Caco-2 (cell line): ENCODE results near the gene PAQR4. TPM values are rescaled to one million over a fixed set of nuclear protein-coding genes. Genes with fewer than 3 reads are reported as not detected.

Experiments used
- BruUV-seq: library from RNA; stranded (reverse); fragments of 400-500 nt; replicated peaks from 2 replicates; lab custom pipeline; 2021; lab: Mats Ljungman, UMichigan
- CTCF ChIA-PET: fragments of 300-600 bp; sonication (Branson Sonifier 250); formaldehyde crosslinking; loops from one replicate; lab custom pipeline; 2022; ENCODE audit warnings: antibody characterized with exemption; lab: Charles Lee
- POLR2A ChIA-PET: fragments of 300-600 bp; sonication (Branson Sonifier 250); formaldehyde crosslinking; loops from one replicate; lab custom pipeline; 2022; ENCODE audit warnings: antibody characterized with exemption; lab: Charles Lee
- DNase-seq, 2 experiments: peaks; one replicate each; pipeline versions ENCODE4 v3.0.0 to v3.0.0-alpha.2; 2020 to 2022
- H3K27me3 ChIP-seq: replicated peaks from 2 replicates; pipeline ENCODE4 v1.6.0; 2011; ENCODE audit warnings: low read length; ENCODE audit not compliant: control insufficient read depth, insufficient read depth
- H3K36me3 ChIP-seq: 2 replicates; pipeline ENCODE4 v1.5.1; 2011; ENCODE audit warnings: low read length; ENCODE audit not compliant: control insufficient read depth, insufficient read depth
- H3K4me1 ChIP-seq: fragments of 250-450 bp; sonication (Bioruptor Pico); 2 replicates; pipeline ENCODE4 v1.5.1; 2020; ENCODE audit warnings: mild to moderate bottlenecking
- H3K4me3 ChIP-seq: 2 replicates; pipeline ENCODE4 v1.5.1; 2011; ENCODE audit warnings: low read depth, mild to moderate bottlenecking, control low read depth, low read length
- H3K9me3 ChIP-seq: fragments of 250-450 bp; sonication (Bioruptor Pico); 2 replicates; pipeline ENCODE4 v1.5.1; 2020; ENCODE audit warnings: mild to moderate bottlenecking, moderate library complexity
- H3K27ac Mint-ChIP-seq: one replicate; pipeline ENCODE4 v1.8.0; 2022; ENCODE audit warnings: mixed read lengths; ENCODE audit not compliant: unreplicated experiment
- H3K27me3 Mint-ChIP-seq: one replicate; pipeline ENCODE4 v1.8.0; 2022; ENCODE audit warnings: mixed read lengths; ENCODE audit not compliant: insufficient read depth, unreplicated experiment
- H3K36me3 Mint-ChIP-seq: one replicate; pipeline ENCODE4 v1.8.0; 2022; ENCODE audit warnings: mild to moderate bottlenecking, mixed read lengths; ENCODE audit not compliant: insufficient read depth, unreplicated experiment
- H3K4me1 Mint-ChIP-seq: one replicate; pipeline ENCODE4 v1.8.0; 2022; ENCODE audit warnings: low read depth, mixed read lengths; ENCODE audit not compliant: unreplicated experiment
- H3K4me3 Mint-ChIP-seq: one replicate; pipeline ENCODE4 v1.8.0; 2022; ENCODE audit warnings: mild to moderate bottlenecking, moderate library complexity, mixed read lengths; ENCODE audit not compliant: unreplicated experiment
- H3K9me3 Mint-ChIP-seq: one replicate; pipeline ENCODE4 v1.8.0; 2022; ENCODE audit warnings: mixed read lengths; ENCODE audit not compliant: unreplicated experiment
- intact Hi-C: fragments of 100-400 bp; cut with micrococcal nuclease; formaldehyde crosslinking; loops from one replicate; pipeline ENCODE4 v1.10.0; 2022; ENCODE audit not compliant: unreplicated experiment
- total RNA-seq: library from RNA; stranded (reverse); gene quantifications from 2 replicates; pipeline ENCODE4 v1.2.3, GENCODE V29; 2022
- TF ChIP-seq, protein P1 (sequence below), 2 experiments: fragments of 200-600 bp in 1 of 2; IDR thresholded peaks; 1 replicate in 1 of 2; 2 replicates in 1 of 2; pipeline versions ENCODE4 v1.5.1 to v1.8.0; 2011 to 2022; ENCODE audit warnings: antibody characterized with exemption in 1 of 2, control low read depth in 1 of 2, inconsistent platforms in 1 of 2, low read depth in 1 of 2, low read length in 1 of 2, mild to moderate bottlenecking in 1 of 2, moderate library complexity in 1 of 2; ENCODE audit not compliant: insufficient read depth in 1 of 2, severe bottlenecking in 1 of 2, unreplicated experiment in 1 of 2

The PAQR4 gene
- total RNA-seq, 1 experiment from 2014 or later: 12.0 TPM

GRCh38 chr16:2981899-2982250, 12.7 kb downstream of the PAQR4 start:
- no peaks in the 10 kb centered on the region for H3K9me3 ChIP-seq
- no peak for DNase-seq
- no peaks in the 10 kb centered on the region for H3K27me3 Mint-ChIP-seq
- H3K4me3 Mint-ChIP-seq: peak overlapping the region; percentile 91
- H3K27ac Mint-ChIP-seq: peak overlapping the region; percentile 21
- TF ChIP-seq, protein P1, sequence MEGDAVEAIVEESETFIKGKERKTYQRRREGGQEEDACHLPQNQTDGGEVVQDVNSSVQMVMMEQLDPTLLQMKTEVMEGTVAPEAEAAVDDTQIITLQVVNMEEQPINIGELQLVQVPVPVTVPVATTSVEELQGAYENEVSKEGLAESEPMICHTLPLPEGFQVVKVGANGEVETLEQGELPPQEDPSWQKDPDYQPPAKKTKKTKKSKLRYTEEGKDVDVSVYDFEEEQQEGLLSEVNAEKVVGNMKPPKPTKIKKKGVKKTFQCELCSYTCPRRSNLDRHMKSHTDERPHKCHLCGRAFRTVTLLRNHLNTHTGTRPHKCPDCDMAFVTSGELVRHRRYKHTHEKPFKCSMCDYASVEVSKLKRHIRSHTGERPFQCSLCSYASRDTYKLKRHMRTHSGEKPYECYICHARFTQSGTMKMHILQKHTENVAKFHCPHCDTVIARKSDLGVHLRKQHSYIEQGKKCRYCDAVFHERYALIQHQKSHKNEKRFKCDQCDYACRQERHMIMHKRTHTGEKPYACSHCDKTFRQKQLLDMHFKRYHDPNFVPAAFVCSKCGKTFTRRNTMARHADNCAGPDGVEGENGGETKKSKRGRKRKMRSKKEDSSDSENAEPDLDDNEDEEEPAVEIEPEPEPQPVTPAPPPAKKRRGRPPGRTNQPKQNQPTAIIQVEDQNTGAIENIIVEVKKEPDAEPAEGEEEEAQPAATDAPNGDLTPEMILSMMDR (IDR thresholded peaks at IDR 0.05; ENCODE audit: insufficient read depth in 1 of 2, low read depth in 1 of 2, low read length in 1 of 2, severe bottlenecking in 1 of 2, unreplicated experiment in 1 of 2): no peak
- H3K4me1 Mint-ChIP-seq: no peaks in the 10 kb centered on the region
- ChIA-PET CTCF (interaction anchor here (1.6 kb wide), 1 partner anchor 17 kb away, joined by 4 read pairs; no protein-coding TSS in a partner anchor), POLR2A (interaction anchor here (1.7 kb wide), 1 partner anchor 18 kb away, joined by 5 read pairs; the partner anchor contains the start of gene KREMEN2)
- no TSS peak for BruUV-seq
- peaks cover 12% of the 10 kb centered on the region for H3K36me3 Mint-ChIP-seq
- peaks cover 16% of the 10 kb centered on the region for H3K4me1 ChIP-seq
- no peaks in the 10 kb centered on the region for H3K9me3 Mint-ChIP-seq
- no peaks in the 10 kb centered on the region; the same call in 1 of the 2 replicates for H3K36me3 ChIP-seq
- no peaks in the 10 kb centered on the region for H3K27me3 ChIP-seq
- H3K4me3 ChIP-seq: no peak overlapping the region
- intact Hi-C loops: loop anchor here (1.0 kb wide), 1 partner anchor 42 kb away; the partner anchor contains the start of gene THOC6

DNA sequence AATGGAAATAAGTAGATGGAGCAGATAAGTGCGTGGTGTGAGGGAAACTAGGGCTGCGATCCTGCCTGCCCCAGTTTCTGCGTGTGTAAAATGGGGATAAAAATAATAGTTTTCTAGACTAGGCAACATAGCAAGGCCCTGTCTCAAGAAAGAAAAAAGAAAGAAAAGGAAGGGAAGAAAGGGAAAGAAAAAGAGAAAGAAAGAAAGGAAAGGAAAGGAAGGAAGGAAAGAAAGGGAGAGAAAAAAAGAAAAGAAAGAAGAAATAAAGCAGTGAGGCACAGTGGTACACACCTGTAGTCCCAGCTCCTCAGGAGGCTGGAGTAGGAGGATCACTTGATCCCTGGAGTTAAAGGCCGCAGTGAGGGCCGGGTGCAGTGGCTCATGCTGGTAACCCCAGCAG, 13.3 kb downstream of the PAQR4 start:
- Histone ChIP-seq H3K4me1 (peaks cover 16% of the 10 kb centered on the region), H3K27me3 (no peaks in the 10 kb centered on the region), H3K4me3 (no peak overlapping the region), H3K9me3 (no peaks in the 10 kb centered on the region), H3K36me3 (no peaks in the 10 kb centered on the region)
- intact Hi-C loops: no loop called here
- TF ChIP-seq, protein P1 (IDR thresholded peaks at IDR 0.05; ENCODE audit: insufficient read depth in 1 of 2, low read depth in 1 of 2, low read length in 1 of 2, severe bottlenecking in 1 of 2, unreplicated experiment in 1 of 2): no peak
- ChIA-PET CTCF (no interaction called here), POLR2A (no interaction called here)
- Mint-ChIP-seq H3K9me3 (no peaks in the 10 kb centered on the region), H3K4me1 (no peaks in the 10 kb centered on the region), H3K4me3 (no peak overlapping the region), H3K27me3 (no peaks in the 10 kb centered on the region), H3K36me3 (peaks cover 12% of the 10 kb centered on the region), H3K27ac (peak overlapping the region; percentile 21)
- no peak for DNase-seq
- BruUV-seq: no TSS peak

- CTCF ChIA-PET: no interaction called here
- Histone ChIP-seq H3K4me1 (peaks cover 16% of the 10 kb centered on the region), H3K9me3 (no peaks in the 10 kb centered on the region), H3K27me3 (no peaks in the 10 kb centered on the region), H3K36me3 (no peaks in the 10 kb centered on the region), H3K4me3 (peak overlapping the region; percentile 11; the same call in 1 of the 2 replicates)
- no peak overlapping the region for H3K27ac Mint-ChIP-seq
- POLR2A ChIA-PET: no interaction called here
- no TSS peak for BruUV-seq
- DNase-seq: peak; percentile 79 to 86
- no peaks in the 10 kb centered on the region for H3K4me1 Mint-ChIP-seq
- intact Hi-C loops: no loop called here
- no peaks in the 10 kb centered on the region for H3K9me3 Mint-ChIP-seq
- H3K27me3 Mint-ChIP-seq: no peaks in the 10 kb centered on the region
- peaks cover 12% of the 10 kb centered on the region for H3K36me3 Mint-ChIP-seq
- TF ChIP-seq, protein P1 (IDR thresholded peaks at IDR 0.05; ENCODE audit: insufficient read depth in 1 of 2, low read depth in 1 of 2, low read length in 1 of 2, severe bottlenecking in 1 of 2, unreplicated experiment in 1 of 2): peak; percentile 56 to 95
- H3K4me3 Mint-ChIP-seq: peak overlapping the region; percentile 57
Observed at GRCh38 chr16:2983706-2984136, 14.6 kb downstream of the PAQR4 start.
